BJ (cell line): ENCODE results near the gene CUL3. TPM values are rescaled to one million over a fixed set of nuclear protein-coding genes. Genes with fewer than 3 reads are reported as not detected.

Experiments used
- CTCF ChIA-PET: fragments of 350-600 bp; formaldehyde crosslinking; extraction: SDS; loops from one replicate; lab custom pipeline; 2021; ENCODE audit warnings: antibody characterized with exemption, inconsistent platforms; lab: Yijun Ruan, JAX
- POLR2A ChIA-PET: fragments of 300-600 bp; sonication (Branson Sonifier 250); formaldehyde crosslinking; extraction: SDS; loops from one replicate; lab custom pipeline; 2021; ENCODE audit warnings: antibody characterized with exemption; lab: Charles Lee
- DNase-seq: peaks from one replicate; pipeline ENCODE4 v3.0.0-alpha.2; 2011; ENCODE audit warnings: low read depth
- H3K27me3 ChIP-seq: 2 replicates; pipeline ENCODE4 v1.6.0; 2011; ENCODE audit warnings: low read length; ENCODE audit not compliant: control insufficient read depth, insufficient read depth
- H3K36me3 ChIP-seq: 2 replicates; pipeline ENCODE4 v1.5.1; 2011; ENCODE audit warnings: low read length; ENCODE audit not compliant: control insufficient read depth, insufficient read depth
- H3K4me3 ChIP-seq: 2 replicates; pipeline ENCODE4 v1.5.1; 2011; ENCODE audit warnings: low read depth, mild to moderate bottlenecking, control low read depth, low read length
- polyA plus RNA-seq: library from polyadenylated mRNA; depleted of rRNA; stranded (reverse); fragments of >200 nt; gene quantifications from 2 replicates; pipeline ENCODE4 v1.2.3, GENCODE V29; 2011
- TF ChIP-seq, protein P1 (sequence below): IDR thresholded peaks from 2 replicates; pipeline ENCODE4 v1.5.1; 2011; ENCODE audit warnings: low read depth, mild to moderate bottlenecking, control low read depth, inconsistent platforms, low read length, moderate library complexity; ENCODE audit not compliant: insufficient read depth

The CUL3 gene
- polyA plus RNA-seq, 1 experiment: 12.8 TPM

DNA sequence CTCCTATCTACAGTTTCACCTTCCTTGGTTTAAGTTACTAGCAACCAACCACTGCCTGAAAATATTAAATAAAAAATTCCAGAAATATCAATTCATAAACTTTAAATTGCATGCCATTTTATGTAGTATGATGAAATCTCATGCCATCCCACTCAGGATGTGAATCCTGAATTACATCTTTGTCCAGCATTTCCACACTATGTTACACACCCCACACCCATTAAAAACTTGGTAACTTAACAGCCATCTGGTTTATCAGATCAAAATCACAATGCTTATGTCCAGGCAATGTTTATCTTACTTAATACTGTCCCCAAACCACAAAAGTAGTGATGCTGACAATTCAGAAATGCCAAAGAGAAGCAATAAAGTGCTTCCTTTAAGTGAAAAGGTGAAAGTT, 21.6 kb downstream of the CUL3 start:
- POLR2A ChIA-PET: no interaction called here
- no peak overlapping the region for H3K4me3 ChIP-seq
- no peaks in the 10 kb centered on the region for H3K36me3 ChIP-seq
- TF ChIP-seq, protein P1, sequence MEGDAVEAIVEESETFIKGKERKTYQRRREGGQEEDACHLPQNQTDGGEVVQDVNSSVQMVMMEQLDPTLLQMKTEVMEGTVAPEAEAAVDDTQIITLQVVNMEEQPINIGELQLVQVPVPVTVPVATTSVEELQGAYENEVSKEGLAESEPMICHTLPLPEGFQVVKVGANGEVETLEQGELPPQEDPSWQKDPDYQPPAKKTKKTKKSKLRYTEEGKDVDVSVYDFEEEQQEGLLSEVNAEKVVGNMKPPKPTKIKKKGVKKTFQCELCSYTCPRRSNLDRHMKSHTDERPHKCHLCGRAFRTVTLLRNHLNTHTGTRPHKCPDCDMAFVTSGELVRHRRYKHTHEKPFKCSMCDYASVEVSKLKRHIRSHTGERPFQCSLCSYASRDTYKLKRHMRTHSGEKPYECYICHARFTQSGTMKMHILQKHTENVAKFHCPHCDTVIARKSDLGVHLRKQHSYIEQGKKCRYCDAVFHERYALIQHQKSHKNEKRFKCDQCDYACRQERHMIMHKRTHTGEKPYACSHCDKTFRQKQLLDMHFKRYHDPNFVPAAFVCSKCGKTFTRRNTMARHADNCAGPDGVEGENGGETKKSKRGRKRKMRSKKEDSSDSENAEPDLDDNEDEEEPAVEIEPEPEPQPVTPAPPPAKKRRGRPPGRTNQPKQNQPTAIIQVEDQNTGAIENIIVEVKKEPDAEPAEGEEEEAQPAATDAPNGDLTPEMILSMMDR: no peak
- CTCF ChIA-PET: interaction anchor here (0.5 to 0.9 kb wide), 2 partner anchors 14 to 67 kb away, joined by 3 read pairs; no protein-coding TSS in a partner anchor
- DNase-seq: no peak
- H3K27me3 ChIP-seq: no peaks in the 10 kb centered on the region

DNA sequence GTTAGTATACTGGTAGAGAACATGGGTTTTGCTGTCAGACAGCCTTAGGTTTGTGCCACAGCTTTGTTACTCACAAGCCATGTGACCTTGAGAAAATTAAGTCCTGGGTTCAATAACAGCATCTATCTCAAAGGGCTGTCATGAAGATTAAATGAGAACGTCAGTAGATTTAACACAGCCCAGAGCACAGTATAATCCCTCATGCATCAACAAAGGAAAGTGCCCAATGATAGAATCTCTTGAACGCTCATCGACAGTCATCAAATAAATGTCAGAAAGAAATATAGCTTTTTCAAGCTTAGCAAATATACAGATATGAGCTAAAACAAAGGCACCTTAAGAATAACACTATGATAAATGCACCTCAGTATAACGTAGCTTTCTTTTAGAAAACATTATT, 22.3 kb downstream of the CUL3 start:
- DNase-seq: no peak
- no peaks in the 10 kb centered on the region for H3K36me3 ChIP-seq
- CTCF ChIA-PET: interaction anchor here (0.5 to 1.6 kb wide), 5 partner anchors 12 to 66 kb away, joined by 3 to 5 read pairs (median 3); no protein-coding TSS in a partner anchor
- POLR2A ChIA-PET: no interaction called here
- H3K4me3 ChIP-seq: no peak overlapping the region
- H3K27me3 ChIP-seq: no peaks in the 10 kb centered on the region
- TF ChIP-seq, protein P1: no peak

DNA sequence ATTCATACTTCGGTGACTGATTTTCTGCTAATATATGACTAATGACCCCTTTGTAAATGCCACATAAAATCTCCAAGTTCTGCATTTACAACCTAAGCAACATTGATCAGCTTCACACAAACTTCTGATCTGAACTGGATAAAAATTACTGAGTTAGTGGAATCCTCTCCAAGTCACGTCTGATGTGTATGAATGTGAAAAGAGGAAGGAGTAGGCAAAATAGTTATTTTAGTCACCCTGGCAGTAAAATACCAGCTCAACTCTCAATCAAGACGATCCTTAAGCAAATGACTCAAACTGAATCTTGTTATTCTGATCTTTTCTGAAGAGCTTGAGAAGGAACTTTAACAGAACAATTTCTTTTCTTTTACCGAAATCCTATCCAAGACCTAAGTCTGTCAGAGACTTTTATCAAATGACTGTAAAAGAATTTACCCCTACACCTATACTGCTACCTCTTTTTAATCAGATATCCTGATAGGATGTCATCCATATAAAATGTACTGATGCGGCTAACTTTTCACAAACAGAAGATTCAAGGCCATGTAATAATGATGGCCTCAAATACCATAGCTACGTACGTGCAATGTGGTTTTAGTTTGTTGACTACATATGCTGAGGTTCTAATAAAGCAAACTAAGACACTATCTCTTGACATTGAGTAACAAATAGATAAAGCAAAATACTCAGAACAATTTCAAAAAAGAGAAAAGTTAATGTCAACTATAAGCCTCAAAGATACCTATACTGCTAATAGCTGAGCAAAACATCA, 23.7 kb downstream of the CUL3 start:
- ChIA-PET CTCF (interaction anchor here (1.1 to 1.6 kb wide), 4 partner anchors 11 to 192 kb away, joined by 3 read pairs; no protein-coding TSS in a partner anchor), POLR2A (interaction anchor here (0.6 to 0.9 kb wide), 5 partner anchors 12 to 243 kb away, joined by 3 to 5 read pairs (median 3); no protein-coding TSS in a partner anchor)
- TF ChIP-seq, protein P1: no peak
- no peak for DNase-seq
- Histone ChIP-seq H3K36me3 (no peaks in the 10 kb centered on the region), H3K27me3 (no peaks in the 10 kb centered on the region), H3K4me3 (no peak overlapping the region)

DNA sequence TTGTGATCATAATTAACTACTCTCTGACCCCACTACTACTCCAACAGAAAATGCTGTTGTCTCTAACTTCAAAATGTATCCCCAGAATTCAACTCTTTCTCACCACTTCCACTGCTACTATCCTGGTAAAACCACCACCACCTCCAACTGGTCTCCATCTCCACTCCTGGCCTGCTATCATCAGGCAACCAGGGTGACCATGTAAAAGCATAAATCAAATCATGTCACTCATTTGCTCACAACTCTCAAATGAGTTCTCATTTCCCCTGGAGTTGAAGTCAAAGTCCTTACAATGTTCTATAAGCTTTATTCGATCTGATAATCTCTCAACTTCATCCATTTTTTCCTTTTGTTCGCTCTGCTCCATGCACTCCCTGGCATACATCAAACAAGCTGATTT, 24.6 kb downstream of the CUL3 start:
- ChIA-PET CTCF (no interaction called here), POLR2A (interaction anchor here (0.9 kb wide), 1 partner anchor 25 kb away, joined by 3 read pairs; no protein-coding TSS in a partner anchor)
- no peaks in the 10 kb centered on the region for H3K27me3 ChIP-seq
- TF ChIP-seq, protein P1: no peak
- H3K36me3 ChIP-seq: no peaks in the 10 kb centered on the region
- no peak for DNase-seq
- H3K4me3 ChIP-seq: no peak overlapping the region

DNA sequence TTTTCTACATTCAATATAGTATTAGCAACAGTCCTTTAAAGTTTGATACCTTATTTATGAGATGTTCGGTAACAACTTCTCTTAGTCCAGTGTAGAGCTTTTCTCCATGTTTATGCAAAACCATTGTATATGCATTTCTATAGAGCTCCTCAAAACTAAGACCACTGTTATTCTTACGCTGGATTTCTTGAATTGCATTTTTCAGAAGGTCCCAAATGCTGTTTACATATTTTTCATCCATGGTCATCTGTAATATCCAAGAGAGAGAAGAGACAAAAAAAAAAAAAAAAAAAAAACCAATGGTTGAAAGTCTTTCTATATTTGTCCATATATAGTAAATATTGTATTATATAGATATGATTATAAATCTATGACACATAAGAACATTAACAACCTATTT, 27.6 kb downstream of the CUL3 start:
- ChIA-PET POLR2A (interaction anchor here (0.7 kb wide), 1 partner anchor 122 kb away, joined by 25 read pairs; no protein-coding TSS in a partner anchor), CTCF (no interaction called here)
- no peak for DNase-seq

More for the DNA sequence above, 27.6 kb downstream of the CUL3 start:
- H3K36me3 ChIP-seq: no peaks in the 10 kb centered on the region
- no peak overlapping the region for H3K4me3 ChIP-seq
- no peaks in the 10 kb centered on the region for H3K27me3 ChIP-seq
- TF ChIP-seq, protein P1: no peak
